Keratinocyte (primary cell): ENCODE data around the gene TRPC4. TPM values are rescaled to one million over a fixed set of nuclear protein-coding genes. Genes with fewer than 3 reads are reported as not detected.
A peak's percentile ranks its signal among the peaks of the same experiment; 100 is the strongest.

Source experiments
- DNase-seq: peaks from one replicate; pipeline ENCODE4 v3.0.0-alpha.2; 2011; ENCODE audit warnings: low read depth, missing footprints, low spot score
- FAIRE-seq: peaks from 2 replicates; lab custom pipeline; 2011; peaks lifted over from hg19 to GRCh38; lab: Jason Lieb, UNC
- H2AFZ ChIP-seq: 2 replicates; pipeline ENCODE4 v1.6.0; 2012; ENCODE audit warnings: low read length, control low read depth, inconsistent platforms; ENCODE audit not compliant: control insufficient read depth
- H3K27ac ChIP-seq: 2 replicates; pipeline ENCODE4 v1.5.1; 2011; ENCODE audit warnings: low read length; ENCODE audit not compliant: control insufficient read depth, insufficient read depth
- H3K27me3 ChIP-seq: 3 replicates; pipeline ENCODE4 v1.6.0; 2011; ENCODE audit warnings: low read length; ENCODE audit not compliant: control insufficient read depth, insufficient read depth; ENCODE audit errors: extremely low read depth
- H3K36me3 ChIP-seq, 2 experiments: 2 replicates in 1 of 2; 3 replicates in 1 of 2; pipeline ENCODE4 v1.5.1; 2011; ENCODE audit warnings: low read length in 2 of 2, mild to moderate bottlenecking in 1 of 2; ENCODE audit not compliant: control insufficient read depth in 2 of 2, insufficient read depth in 2 of 2; ENCODE audit errors: extremely low read depth in 1 of 2
- H3K4me1 ChIP-seq: 3 replicates; pipeline ENCODE4 v1.5.1; 2011; ENCODE audit warnings: low read length; ENCODE audit not compliant: control insufficient read depth, insufficient read depth; ENCODE audit errors: extremely low read depth
- H3K4me2 ChIP-seq: 3 replicates; pipeline ENCODE4 v1.6.0; 2011; ENCODE audit warnings: low read depth, low read length; ENCODE audit not compliant: control insufficient read depth, insufficient read depth; ENCODE audit errors: extremely low read depth
- H3K4me3 ChIP-seq, 3 experiments: fragments of 200-600 bp in 1 of 3; sonication (generic) in 1 of 3; 2 replicates in 2 of 3; 3 replicates in 1 of 3; pipeline ENCODE4 v1.5.1; 2011 to 2016; ENCODE audit warnings: low read length in 3 of 3, mild to moderate bottlenecking in 3 of 3, control low read depth in 2 of 3, inconsistent platforms in 1 of 3, low read depth in 1 of 3, mixed read lengths in 1 of 3, mixed run types in 1 of 3, moderate library complexity in 1 of 3; ENCODE audit not compliant: control insufficient read depth in 2 of 3, insufficient read depth in 2 of 3; ENCODE audit errors: extremely low read depth in 1 of 3
- H3K79me2 ChIP-seq: 2 replicates; pipeline ENCODE4 v1.6.0; 2012; ENCODE audit warnings: low read length; ENCODE audit not compliant: control insufficient read depth, insufficient read depth
- H3K9ac ChIP-seq: 3 replicates; pipeline ENCODE4 v1.6.0; 2011; ENCODE audit warnings: low read length; ENCODE audit not compliant: control insufficient read depth, insufficient read depth; ENCODE audit errors: extremely low read depth
- H3K9me1 ChIP-seq: 3 replicates; pipeline ENCODE4 v1.6.0; 2011; ENCODE audit warnings: low read length; ENCODE audit not compliant: control insufficient read depth, insufficient read depth; ENCODE audit errors: extremely low read depth
- H3K9me3 ChIP-seq: 2 replicates; pipeline ENCODE4 v1.5.1; 2012; ENCODE audit warnings: low read depth, low read length; ENCODE audit not compliant: control insufficient read depth
- H4K20me1 ChIP-seq: 3 replicates; pipeline ENCODE4 v1.6.0; 2011; ENCODE audit warnings: low read length; ENCODE audit not compliant: control insufficient read depth, insufficient read depth; ENCODE audit errors: extremely low read depth
- EZH2 ChIP-seq: IDR thresholded peaks from one replicate; pipeline ENCODE4 v1.6.1; 2012; ENCODE audit warnings: inconsistent platforms, mild to moderate bottlenecking, low read length, moderate library complexity
- dilution Hi-C: fragments of 300-500 bp; cut with MboI; formaldehyde crosslinking; loops from one replicate; pipeline ENCODE4 v1.7.0; 2020; ENCODE audit warnings: low sequenced_read_pairs; ENCODE audit not compliant: extremely low pct_ligation_motif_present
- polyA plus RNA-seq, 5 experiments: library from polyadenylated mRNA; depleted of rRNA in 3 of 5; stranded (reverse) in 3 of 5; stranded (forward) in 1 of 5; unstranded in 1 of 5; fragments of >200 nt; gene quantifications; 1 replicate in 1 of 5; 2 replicates in 3 of 5; 3 replicates in 1 of 5; pipeline versions ENCODE4 v1.2.1 to v1.2.3, GENCODE V29; 2011 to 2012; ENCODE audit warnings: missing spikeins in 2 of 5, low read depth in 1 of 5, low replicate concordance in 1 of 5
- TF ChIP-seq, protein P1 (sequence below), 3 experiments: IDR thresholded peaks in 1 of 3; conservative IDR thresholded peaks in 1 of 3; optimal IDR thresholded peaks in 1 of 3; 2 replicates in 2 of 3; 3 replicates in 1 of 3; pipeline versions ENCODE3 to v1.5.1; 2011; ENCODE audit warnings: low read length in 3 of 3, mild to moderate bottlenecking in 3 of 3, moderate library complexity in 2 of 3, control low read depth in 1 of 3, inconsistent platforms in 1 of 3; ENCODE audit not compliant: insufficient read depth in 2 of 3; ENCODE audit errors: extremely low read depth in 1 of 3

Gene TRPC4
- polyA plus RNA-seq, 1 donor (not counting 4 experiments of a cell fraction or from before 2014, with no cell fraction given), result not detected

DNA sequence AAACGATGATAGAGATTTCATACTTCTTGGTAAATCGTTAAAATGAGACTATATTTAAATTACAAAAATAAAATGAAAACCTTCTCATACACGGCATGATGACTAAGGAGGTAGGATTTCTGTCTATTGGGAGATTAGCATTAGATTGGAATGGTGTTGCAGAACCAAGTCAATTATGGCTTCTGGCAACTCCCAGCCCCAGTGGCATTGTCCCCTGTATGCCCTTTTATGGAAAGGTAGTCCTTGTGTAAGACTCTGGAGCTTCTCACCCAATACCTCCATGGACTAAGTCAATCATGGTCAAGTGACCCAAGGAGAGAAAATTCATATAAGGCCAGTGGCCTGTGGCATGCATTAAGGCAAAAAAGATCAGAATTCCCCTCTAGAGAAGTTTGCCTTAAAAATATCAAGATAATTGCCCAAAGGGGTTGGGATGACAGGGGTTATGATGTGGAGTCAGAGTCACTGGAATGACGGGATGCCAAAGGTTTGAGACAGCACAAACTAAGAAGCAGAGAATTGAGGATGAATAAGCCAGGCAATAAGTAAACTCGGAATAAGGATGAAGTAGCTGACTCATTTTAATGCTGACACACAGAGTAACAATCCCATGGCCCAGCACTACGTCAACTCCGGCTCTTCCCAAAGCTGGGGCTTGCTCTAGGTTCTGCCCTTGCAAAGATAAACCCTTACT is 213.2 kb downstream of the TRPC4 start:
- H2AFZ ChIP-seq, result no peak overlapping the region
- H3K9me3 ChIP-seq, result no peaks in the 10 kb centered on the region
- FAIRE-seq (peak; percentile 100), DNase-seq (peak; percentile 86)
- no peaks in the 10 kb centered on the region for H3K36me3 ChIP-seq
- dilution Hi-C loops, result no loop called here
- H3K9ac ChIP-seq, result no peak overlapping the region
- peak overlapping the region in 1 of 3 experiments; percentile 38 for H3K4me3 ChIP-seq
- peak overlapping the region; percentile 56 for H3K4me2 ChIP-seq
- H3K27ac ChIP-seq, result peak overlapping the region; percentile 75
- H3K79me2 ChIP-seq, result no peaks in the 10 kb centered on the region
- H4K20me1 ChIP-seq, result no peaks in the 10 kb centered on the region
- TF ChIP-seq EZH2, result no peak
- TF ChIP-seq, protein P1, sequence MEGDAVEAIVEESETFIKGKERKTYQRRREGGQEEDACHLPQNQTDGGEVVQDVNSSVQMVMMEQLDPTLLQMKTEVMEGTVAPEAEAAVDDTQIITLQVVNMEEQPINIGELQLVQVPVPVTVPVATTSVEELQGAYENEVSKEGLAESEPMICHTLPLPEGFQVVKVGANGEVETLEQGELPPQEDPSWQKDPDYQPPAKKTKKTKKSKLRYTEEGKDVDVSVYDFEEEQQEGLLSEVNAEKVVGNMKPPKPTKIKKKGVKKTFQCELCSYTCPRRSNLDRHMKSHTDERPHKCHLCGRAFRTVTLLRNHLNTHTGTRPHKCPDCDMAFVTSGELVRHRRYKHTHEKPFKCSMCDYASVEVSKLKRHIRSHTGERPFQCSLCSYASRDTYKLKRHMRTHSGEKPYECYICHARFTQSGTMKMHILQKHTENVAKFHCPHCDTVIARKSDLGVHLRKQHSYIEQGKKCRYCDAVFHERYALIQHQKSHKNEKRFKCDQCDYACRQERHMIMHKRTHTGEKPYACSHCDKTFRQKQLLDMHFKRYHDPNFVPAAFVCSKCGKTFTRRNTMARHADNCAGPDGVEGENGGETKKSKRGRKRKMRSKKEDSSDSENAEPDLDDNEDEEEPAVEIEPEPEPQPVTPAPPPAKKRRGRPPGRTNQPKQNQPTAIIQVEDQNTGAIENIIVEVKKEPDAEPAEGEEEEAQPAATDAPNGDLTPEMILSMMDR (optimal IDR thresholded peaks at IDR 0.05 in 1 of 3, IDR thresholded peaks at IDR 0.05 in 1 of 3, conservative IDR thresholded peaks at IDR 0.05 in 1 of 3; ENCODE audit: extremely low read depth in 1 of 3, insufficient read depth in 2 of 3, low read length in 3 of 3), result no peak
- peaks cover 15% of the 10 kb centered on the region for H3K4me1 ChIP-seq
- no peaks in the 10 kb centered on the region for H3K9me1 ChIP-seq
- H3K27me3 ChIP-seq, result no peaks in the 10 kb centered on the region

DNA sequence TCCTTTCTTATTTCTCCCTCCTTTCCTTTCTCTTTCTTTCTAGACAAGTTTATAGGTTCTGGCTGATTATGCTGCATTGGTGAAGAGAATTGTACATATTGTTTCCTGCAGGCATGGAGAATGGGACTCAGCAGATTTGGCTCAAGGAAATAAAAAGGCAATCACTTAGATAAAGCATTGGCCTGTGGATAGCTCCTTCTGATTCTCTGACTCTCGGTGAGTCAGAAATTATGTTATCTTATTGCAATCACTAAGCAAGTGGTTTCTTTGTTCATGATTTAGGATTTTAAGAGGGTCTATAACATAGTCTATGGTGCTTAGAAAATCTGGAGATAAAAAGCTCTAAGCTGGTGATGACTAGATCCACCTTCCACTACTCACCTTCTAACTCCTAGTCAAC is 217.0 kb downstream of the TRPC4 start:
- Histone ChIP-seq H3K27me3 (no peaks in the 10 kb centered on the region), H3K9me3 (no peaks in the 10 kb centered on the region), H3K36me3 (no peaks in the 10 kb centered on the region), H3K79me2 (no peaks in the 10 kb centered on the region), H3K4me3 (no peak overlapping the region), H3K9ac (no peak overlapping the region), H3K4me2 (no peak overlapping the region), H4K20me1 (no peaks in the 10 kb centered on the region), H3K9me1 (no peaks in the 10 kb centered on the region), H3K4me1 (peaks cover 15% of the 10 kb centered on the region), H3K27ac (no peak overlapping the region), H2AFZ (no peak overlapping the region)
- no peak for FAIRE-seq
- dilution Hi-C loops, result no loop called here
- DNase-seq, result no peak
- TF ChIP-seq, protein P1 (optimal IDR thresholded peaks at IDR 0.05 in 1 of 3, IDR thresholded peaks at IDR 0.05 in 1 of 3, conservative IDR thresholded peaks at IDR 0.05 in 1 of 3; ENCODE audit: extremely low read depth in 1 of 3, insufficient read depth in 2 of 3, low read length in 3 of 3), result no peak
- no peak for TF ChIP-seq EZH2
